ENCODE data around the gene TMCC1. TPM values are rescaled to one million over a fixed set of nuclear protein-coding genes. Genes with fewer than 3 reads are reported as not detected.
A peak's percentile ranks its signal among the peaks of the same experiment; 100 is the strongest.
"Not testable (repeated sequence)": the region's sequence is repeated elsewhere in the genome, so short reads cannot be mapped to it uniquely, and the experiment has no call there.

The TMCC1 gene
- total RNA-seq, 1 donor from 2014 or later, result 30.5 TPM

DNA sequence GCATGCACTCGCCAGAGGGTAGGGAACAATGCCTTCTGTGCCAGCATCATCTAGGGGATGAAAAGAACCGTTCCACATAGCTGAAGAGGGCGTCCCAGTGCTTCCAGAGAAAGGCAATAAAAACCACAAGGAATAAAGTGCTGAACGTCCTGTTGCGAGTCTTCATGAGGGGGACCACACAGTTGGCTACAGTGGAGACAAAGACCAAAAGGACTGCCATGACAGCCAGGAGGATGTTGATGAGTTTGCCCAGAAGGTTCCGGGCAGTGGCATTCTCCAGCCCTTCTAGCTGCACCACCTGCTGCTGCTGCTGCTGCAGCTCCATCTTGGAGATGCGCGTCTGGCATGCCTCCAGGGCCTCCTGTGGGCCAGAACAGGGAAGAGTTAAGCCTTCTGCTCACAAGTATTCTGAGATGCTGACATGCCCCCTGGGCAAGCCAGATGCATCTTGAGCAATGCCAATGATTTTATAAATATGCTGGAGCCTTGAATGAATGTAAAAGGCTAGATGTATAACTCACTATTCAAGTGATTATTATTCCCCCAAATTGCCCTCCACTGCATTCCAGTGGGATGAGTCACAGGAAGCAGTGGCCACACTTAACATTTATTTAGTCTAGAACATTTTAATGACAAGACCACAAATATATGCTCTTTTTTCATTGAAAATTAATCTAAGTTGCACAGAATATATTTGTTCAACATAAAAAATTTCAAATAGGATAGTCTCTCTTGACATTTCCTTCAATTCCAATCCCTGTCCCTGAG lies 241.9 kb downstream of the TMCC1 start:
- DNase-seq (ENCODE audit: low read depth), result peak; percentile 84

- DNase-seq (ENCODE audit: low read depth), result peak; percentile 73
These were observed 243.1 kb downstream of the TMCC1 start for GRCh38 chr3:129650256-129650872.

DNA sequence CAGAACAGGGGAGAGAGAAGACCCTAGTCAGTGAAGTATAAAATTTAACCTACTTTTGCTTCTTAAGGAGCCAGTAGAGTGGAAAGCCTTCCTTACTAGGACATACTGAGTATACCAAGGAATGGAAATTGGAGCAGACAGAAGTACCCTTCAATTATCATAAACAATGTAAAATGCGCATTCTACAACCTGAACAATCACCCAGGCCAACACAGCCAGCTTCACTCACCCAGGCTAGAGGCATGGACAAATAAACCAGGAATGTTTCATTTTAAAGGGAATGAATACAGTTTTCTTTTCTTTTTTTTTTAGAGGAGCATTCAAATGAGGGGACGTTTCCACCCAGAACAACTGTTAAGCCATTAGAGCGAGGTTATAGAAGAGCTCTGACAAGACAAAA lies 245.1 kb downstream of the TMCC1 start:
- no peak for DNase-seq (ENCODE audit: low read depth)

DNA sequence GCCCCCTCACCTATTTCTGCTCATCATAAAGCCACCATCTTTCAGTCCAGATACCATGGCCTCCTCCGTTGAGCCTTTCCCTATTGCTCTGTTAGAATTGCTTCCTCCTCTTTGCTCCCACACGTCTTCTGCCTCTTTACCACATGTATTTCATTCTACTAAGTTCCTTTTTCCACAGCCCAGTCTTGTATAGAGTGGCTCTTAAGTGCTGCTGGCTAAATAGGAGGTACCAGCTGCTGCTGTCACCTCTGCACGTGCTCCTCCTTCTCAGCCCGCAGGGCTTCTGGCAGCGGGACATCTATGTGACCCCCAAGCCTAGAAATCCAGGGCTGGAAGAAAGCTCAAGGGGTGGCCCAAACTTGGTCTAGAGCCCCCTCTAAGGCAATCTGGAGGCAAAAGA lies 248.2 kb downstream of the TMCC1 start:
- no peak for DNase-seq (ENCODE audit: low read depth)

DNA sequence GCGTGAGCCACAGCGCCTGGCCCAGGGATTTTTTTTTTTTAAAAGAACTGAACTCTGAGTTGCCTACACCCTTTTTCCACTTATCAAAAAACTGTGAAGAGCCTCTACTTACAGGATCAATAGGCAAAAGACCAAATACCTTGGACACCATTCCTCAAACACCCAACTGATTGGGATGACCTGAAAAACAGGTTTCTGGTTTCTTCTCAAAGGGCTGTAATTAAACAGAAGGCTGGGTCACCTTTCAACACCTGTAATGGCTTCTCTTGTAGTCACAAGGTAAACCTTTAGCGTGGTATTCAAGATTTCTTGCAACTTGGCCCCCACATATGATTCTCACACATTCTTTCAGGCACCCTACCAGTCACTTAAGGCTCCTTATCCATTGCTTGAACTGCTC lies 248.7 kb downstream of the TMCC1 start:
- no peak for DNase-seq (ENCODE audit: low read depth)

GRCh38 chr3:129641567-129642260 lies 251.8 kb downstream of the TMCC1 start:
- not testable (repeated sequence) for DNase-seq (ENCODE audit: low read depth)

DNA sequence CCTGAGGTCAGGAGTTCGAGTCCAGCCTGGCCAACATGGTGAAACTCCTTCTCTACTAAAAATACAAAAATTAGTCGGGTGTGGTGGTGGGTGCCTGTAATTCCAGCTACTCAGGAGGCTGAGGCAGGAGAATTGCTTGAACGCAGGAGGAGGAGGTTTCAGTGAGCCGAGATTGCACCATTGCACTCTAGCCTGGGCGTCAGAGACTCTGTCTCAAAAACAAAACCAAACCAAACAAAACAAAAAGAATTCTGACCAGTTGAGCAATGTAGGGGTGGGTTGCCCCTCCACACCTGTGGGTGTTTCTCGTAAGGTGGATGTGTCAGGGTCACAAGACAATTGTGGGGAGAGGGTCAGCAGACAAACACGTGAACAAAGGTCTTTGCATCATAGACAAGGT lies 252.5 kb downstream of the TMCC1 start:
- DNase-seq (ENCODE audit: low read depth), result not testable (repeated sequence)

GRCh38 chr3:129638481-129638880 lies 255.0 kb downstream of the TMCC1 start:
- no peak for DNase-seq (ENCODE audit: low read depth)

GRCh38 chr3:129636082-129636481 lies 257.4 kb downstream of the TMCC1 start:
- no peak for DNase-seq (ENCODE audit: low read depth)

DNA sequence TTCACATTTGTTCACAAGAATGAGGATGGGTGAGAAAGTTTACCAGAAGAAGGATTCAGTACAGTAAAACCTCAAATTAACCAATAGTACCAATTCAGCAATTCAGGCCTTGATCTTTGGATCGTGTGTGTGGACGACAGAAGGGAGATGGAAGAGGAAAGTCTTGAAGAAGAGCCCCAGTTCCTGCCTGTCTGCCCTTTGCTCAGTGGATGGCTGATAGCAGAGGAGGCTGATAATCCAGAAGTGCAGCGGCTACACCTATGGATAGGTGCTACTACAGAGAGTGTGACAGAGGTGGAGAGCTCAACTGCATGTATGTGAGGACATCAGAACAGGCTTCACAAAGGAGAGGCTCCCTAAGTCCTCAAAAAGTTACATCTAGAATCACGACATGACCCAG lies 257.9 kb downstream of the TMCC1 start:
- no peak for DNase-seq (ENCODE audit: low read depth)

DNA sequence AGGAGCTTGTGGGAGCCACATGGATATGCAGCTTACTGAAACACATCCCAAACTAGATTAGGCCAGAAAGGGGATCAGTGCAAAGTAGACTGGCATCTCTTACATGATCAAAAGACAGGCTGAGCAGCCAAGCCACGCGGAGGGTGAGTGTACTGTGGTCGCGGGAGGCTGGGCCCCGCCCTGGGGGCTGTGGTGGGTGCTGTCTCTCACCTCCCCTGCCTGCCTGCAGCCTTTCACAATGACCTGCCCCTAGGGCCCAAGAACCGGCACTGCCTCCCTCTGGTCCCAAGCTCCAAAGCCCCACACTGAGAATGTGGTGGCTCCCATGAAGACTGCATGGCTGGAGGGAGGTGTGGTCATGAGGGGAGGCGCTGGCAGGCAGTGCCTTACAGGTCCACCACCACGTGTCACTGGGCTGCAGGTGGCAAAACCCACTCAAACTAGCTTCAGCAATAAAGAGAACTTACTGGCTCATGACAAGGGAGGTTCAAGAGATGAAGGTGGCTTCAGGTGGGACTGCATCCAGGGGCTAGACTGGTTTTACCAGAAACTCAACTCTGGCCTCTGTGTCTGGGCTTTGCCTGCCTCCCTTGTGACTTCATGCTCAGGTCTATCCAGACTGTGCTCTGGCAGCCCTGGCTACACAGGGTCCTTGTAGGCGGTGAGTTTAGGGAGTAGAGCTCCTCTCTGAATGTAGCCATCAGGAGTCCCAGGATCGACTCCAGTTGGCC lies 259.6 kb downstream of the TMCC1 start:
- DNase-seq (ENCODE audit: low read depth), result no peak

DNA sequence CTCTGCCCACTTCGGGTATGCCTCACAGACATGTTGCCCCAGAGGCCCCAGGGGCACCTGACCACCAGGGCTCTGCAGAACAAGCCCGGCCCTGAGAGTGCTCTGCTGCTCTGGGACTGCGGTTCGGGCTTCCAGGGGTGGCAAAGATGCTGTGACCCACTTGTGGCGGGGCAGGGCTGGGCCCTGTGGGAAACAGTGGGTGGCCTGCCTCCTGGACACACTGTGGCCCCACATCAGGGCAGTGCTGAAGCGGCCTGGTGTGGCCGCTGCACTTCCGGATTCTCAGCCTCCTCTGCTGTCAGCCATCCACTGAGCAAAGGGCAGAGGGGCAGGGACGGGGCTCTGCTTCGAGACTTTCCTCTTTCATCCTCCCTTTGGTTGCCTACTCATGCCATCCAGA lies 260.5 kb downstream of the TMCC1 start:
- no peak for DNase-seq (ENCODE audit: low read depth)

DNA sequence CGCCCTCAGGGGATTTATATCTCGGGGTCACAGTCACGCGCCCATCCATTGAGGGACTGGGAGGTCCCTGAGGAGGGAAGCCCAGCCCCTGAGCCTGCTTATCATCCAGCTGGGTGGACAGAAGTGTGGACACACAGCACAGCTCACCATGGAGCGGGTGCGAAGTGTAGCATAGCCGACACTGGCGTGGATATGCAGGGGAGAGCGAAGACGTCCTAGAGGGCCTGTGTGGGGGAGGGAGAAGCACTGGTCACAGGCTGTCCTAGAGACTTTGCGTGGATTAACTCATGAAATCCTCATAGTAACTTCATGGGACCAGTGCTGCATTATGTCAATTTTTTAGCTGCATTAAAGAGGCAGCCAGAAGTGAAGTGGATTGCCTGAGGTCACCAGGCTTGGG lies 261.0 kb downstream of the TMCC1 start:
- no peak for DNase-seq (ENCODE audit: low read depth)

- no peak for DNase-seq (ENCODE audit: low read depth)
These were observed 261.5 kb downstream of the TMCC1 start for GRCh38 chr3:129632056-129632455.

- DNase-seq (ENCODE audit: low read depth), result no peak
These were observed 264.5 kb downstream of the TMCC1 start for GRCh38 chr3:129629011-129629410.

- no peak for DNase-seq (ENCODE audit: low read depth)
These were observed 265.4 kb downstream of the TMCC1 start for GRCh38 chr3:129628169-129628522.

DNA sequence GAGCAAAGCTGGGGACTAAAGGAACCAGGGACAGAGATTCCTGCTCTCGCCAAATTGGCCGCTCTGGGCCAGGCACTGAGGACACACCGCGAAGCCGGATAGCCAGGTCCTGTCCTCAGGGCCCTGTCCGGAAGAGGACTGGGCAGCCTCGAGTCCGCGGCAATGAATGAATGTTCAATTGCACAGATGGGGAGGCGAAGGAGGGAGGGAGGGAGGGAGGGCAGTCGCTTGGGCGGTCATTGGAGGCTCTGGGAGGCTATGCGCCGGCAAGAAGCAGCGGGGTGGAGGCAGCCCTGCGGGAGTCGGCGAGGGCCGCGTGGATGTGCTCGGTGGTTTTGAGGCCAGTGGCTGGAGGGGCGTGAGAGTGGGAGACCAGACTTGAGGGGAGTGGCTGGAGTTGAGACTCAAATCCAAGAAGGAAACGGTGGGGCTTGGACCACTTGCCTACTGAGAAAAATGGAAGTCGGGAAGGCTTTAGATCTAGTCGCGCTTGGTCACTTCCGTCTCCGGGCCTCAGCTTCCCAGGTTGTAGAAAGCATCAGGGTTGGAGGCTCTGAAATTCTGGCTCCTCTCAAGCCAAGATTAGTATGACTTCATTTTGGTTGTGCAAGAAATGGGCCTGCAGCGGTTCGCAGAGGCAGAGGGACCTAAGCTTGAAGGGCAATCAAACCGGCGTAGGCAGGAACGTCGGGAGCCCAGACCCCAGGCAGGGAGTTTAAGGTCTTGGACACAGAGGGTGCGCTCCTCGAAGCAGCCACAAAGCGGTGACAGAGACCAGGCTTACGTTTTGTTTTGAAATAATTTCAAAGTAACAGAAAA lies 266.0 kb downstream of the TMCC1 start:
- DNase-seq (ENCODE audit: low read depth), result peak; percentile 76

- DNase-seq (ENCODE audit: low read depth), result no peak
These were observed 266.7 kb downstream of the TMCC1 start for GRCh38 chr3:129626744-129627349.

DNA sequence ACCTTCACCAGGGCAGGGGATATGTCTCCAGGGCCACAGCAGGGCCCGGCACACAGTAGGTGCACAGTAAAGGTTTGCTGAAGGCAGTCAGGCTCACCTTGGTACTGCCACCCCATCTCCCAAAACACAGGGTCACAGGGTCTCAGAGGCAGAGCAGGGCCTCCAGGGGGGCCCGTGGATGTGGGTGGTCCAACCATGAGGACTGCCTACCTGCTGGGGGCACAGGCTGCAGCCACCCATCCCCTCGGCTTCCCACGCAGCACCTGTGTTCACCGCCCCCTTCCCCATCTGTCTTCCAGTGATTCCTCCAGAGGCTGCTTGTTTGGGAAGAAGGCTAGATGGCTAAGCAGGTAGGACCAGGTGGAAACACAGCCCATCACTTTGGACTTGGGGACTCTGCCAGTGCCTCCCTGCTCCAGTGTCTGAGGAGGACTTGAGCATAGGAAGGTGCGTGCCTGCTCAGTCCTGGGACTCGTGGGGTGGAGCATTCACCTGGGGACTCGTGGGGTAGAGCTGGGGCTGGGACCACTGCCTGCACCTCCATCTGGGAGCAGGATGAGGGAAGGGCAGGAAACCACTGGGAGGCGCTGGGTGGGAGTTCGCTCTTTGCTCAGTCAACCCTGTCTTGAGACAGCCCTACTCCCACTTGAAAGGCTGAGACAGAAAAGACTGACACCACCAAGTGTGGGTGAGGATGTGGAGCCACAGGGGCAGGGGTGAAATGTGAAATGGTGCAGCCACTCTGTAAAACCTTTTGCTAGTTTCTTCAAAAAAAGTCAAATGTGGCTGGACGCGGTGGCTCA lies 268.2 kb downstream of the TMCC1 start:
- DNase-seq (ENCODE audit: low read depth), result no peak

- no peak for DNase-seq (ENCODE audit: low read depth)
These were observed 269.0 kb downstream of the TMCC1 start for GRCh38 chr3:129624347-129625071.

Data from renal cortical epithelial cell (primary cell).